Hepatocyte (in vitro differentiated cells): ENCODE measurements around the gene MICU1. TPM values are rescaled to one million over a fixed set of nuclear protein-coding genes. Genes with fewer than 3 reads are reported as not detected.

ENCODE experiments used
- DNase-seq: peaks from one replicate; pipeline ENCODE4 v3.0.0-alpha.2; 2016; ENCODE audit warnings: low spot score
- H2AFZ ChIP-seq: fragments of 200-600 bp; sonication (generic); 2 replicates; pipeline ENCODE4 v1.6.0; 2016; ENCODE audit warnings: antibody characterized with exemption, mild to moderate bottlenecking
- H3K27ac ChIP-seq: fragments of 200-600 bp; sonication (generic); 2 replicates; pipeline ENCODE4 v1.5.1; 2016; ENCODE audit warnings: mild to moderate bottlenecking
- H3K27me3 ChIP-seq: fragments of 200-600 bp; sonication (generic); 2 replicates; pipeline ENCODE4 v1.6.1; 2016
- H3K36me3 ChIP-seq: fragments of 200-600 bp; sonication (generic); replicated peaks from 2 replicates; pipeline ENCODE4 v1.5.1; 2016; ENCODE audit warnings: low read depth; ENCODE audit not compliant: insufficient read depth
- H3K4me1 ChIP-seq: fragments of 200-600 bp; sonication (generic); 2 replicates; pipeline ENCODE4 v1.5.1; 2016; ENCODE audit warnings: mild to moderate bottlenecking, moderate library complexity; ENCODE audit not compliant: insufficient read depth
- H3K4me2 ChIP-seq: fragments of 200-600 bp; sonication (generic); 2 replicates; pipeline ENCODE4 v1.6.0; 2016
- H3K4me3 ChIP-seq: fragments of 200-600 bp; sonication (generic); 2 replicates; pipeline ENCODE4 v1.5.1; 2016; ENCODE audit warnings: mild to moderate bottlenecking
- H3K79me2 ChIP-seq: fragments of 200-600 bp; sonication (generic); 2 replicates; pipeline ENCODE4 v1.6.0; 2017; ENCODE audit warnings: mild to moderate bottlenecking
- H3K9me2 ChIP-seq: fragments of 200-600 bp; sonication (generic); replicated peaks from 2 replicates; pipeline ENCODE4 v1.6.0; 2017; ENCODE audit warnings: mild to moderate bottlenecking; ENCODE audit not compliant: insufficient read depth
- H3K9me3 ChIP-seq: fragments of 200-600 bp; sonication (generic); 2 replicates; pipeline ENCODE4 v1.5.1; 2016; ENCODE audit warnings: low read depth, mild to moderate bottlenecking
- H4K20me1 ChIP-seq: fragments of 200-600 bp; sonication (generic); 2 replicates; pipeline ENCODE4 v1.6.0; 2016; ENCODE audit warnings: mild to moderate bottlenecking; ENCODE audit not compliant: insufficient read depth, poor library complexity, severe bottlenecking
- CTCF ChIP-seq: fragments of 200-600 bp; sonication (generic); IDR thresholded peaks from 2 replicates; pipeline ENCODE4 v1.5.1; 2016; ENCODE audit warnings: antibody characterized with exemption, mild to moderate bottlenecking; ENCODE audit not compliant: poor library complexity
- EZH2 ChIP-seq: fragments of 200-600 bp; sonication (generic); IDR thresholded peaks from 2 replicates; pipeline ENCODE4 v1.6.1; 2016; ENCODE audit warnings: antibody characterized with exemption, mild to moderate bottlenecking, borderline replicate concordance
- EZH2phosphoT487 ChIP-seq: fragments of 200-600 bp; sonication (generic); IDR thresholded peaks from one replicate; pipeline ENCODE4 v1.6.1; 2018; ENCODE audit warnings: antibody characterized with exemption, mild to moderate bottlenecking, low read depth, moderate library complexity; ENCODE audit not compliant: unreplicated experiment, severe bottlenecking
- WGBS: methylation state at CpG from one replicate; pipeline ENCODE4 v1.1.6; 2016; ENCODE audit warnings: low lambda C conversion rate; ENCODE audit errors: missing lambda C conversion rate; 5-methylcytosine and 5-hydroxymethylcytosine counted together
- polyA plus RNA-seq: library from polyadenylated mRNA; unstranded; fragments of >200 nt; fragmentation: Nextera tagmentation; extraction: Ambion mirVana; gene quantifications from 2 replicates; pipeline ENCODE4 v1.2.1, GENCODE V29; 2016
- total RNA-seq: library from RNA; depleted of rRNA; stranded (reverse); fragments of >200 nt; gene quantifications from 2 replicates; pipeline ENCODE4 v1.2.3, GENCODE V29; 2014

MICU1 gene
- total and polyA plus RNA-seq, 2 experiments from 2014 or later, result 34.0 to 60.1 TPM

- H3K4me1 ChIP-seq, result no peaks in the 10 kb centered on the region
- DNase-seq, result no peak
- no peak overlapping the region for H3K27ac ChIP-seq
- no peak overlapping the region for H3K4me3 ChIP-seq
- 86% methylated on average over 4 of the region's 4 CpGs for WGBS
- no peaks in the 10 kb centered on the region for H3K36me3 ChIP-seq
- no peaks in the 10 kb centered on the region for H3K9me2 ChIP-seq
- no peaks in the 10 kb centered on the region for H3K9me3 ChIP-seq
- H3K27me3 ChIP-seq, result no peaks in the 10 kb centered on the region
- no peaks in the 10 kb centered on the region for H4K20me1 ChIP-seq
- H3K79me2 ChIP-seq, result no peaks in the 10 kb centered on the region
- no peak for TF ChIP-seq EZH2
- TF ChIP-seq CTCF, result no peak
- no peak for TF ChIP-seq EZH2phosphoT487
- no peak overlapping the region for H3K4me2 ChIP-seq
- H2AFZ ChIP-seq, result no peak overlapping the region
These were observed 209.2 kb downstream of the MICU1 start for GRCh38 chr10:72416661-72417060.

- no peak for DNase-seq
- Histone ChIP-seq H3K27me3 (no peaks in the 10 kb centered on the region), H3K4me3 (no peak overlapping the region), H3K4me2 (no peak overlapping the region), H4K20me1 (no peaks in the 10 kb centered on the region), H3K4me1 (no peaks in the 10 kb centered on the region), H3K9me3 (no peaks in the 10 kb centered on the region), H3K27ac (no peak overlapping the region), H3K79me2 (no peaks in the 10 kb centered on the region), H3K9me2 (no peaks in the 10 kb centered on the region), H3K36me3 (no peaks in the 10 kb centered on the region), H2AFZ (no peak overlapping the region)
- 87% methylated on average over 3 of the region's 3 CpGs for whole genome bisulfite sequencing
- no peak for TF ChIP-seq CTCF
- no peak for TF ChIP-seq EZH2phosphoT487
- no peak for TF ChIP-seq EZH2
These were observed 211.2 kb downstream of the MICU1 start for GRCh38 chr10:72414642-72415041.

- H3K4me1 ChIP-seq, result no peaks in the 10 kb centered on the region
- H3K79me2 ChIP-seq, result no peaks in the 10 kb centered on the region
- H3K9me2 ChIP-seq, result no peaks in the 10 kb centered on the region
- no peak for TF ChIP-seq EZH2
- TF ChIP-seq EZH2phosphoT487, result no peak
- TF ChIP-seq CTCF, result no peak
- H3K4me3 ChIP-seq, result no peak overlapping the region
- H3K27ac ChIP-seq, result no peak overlapping the region
- no peak for DNase-seq
- no peaks in the 10 kb centered on the region for H4K20me1 ChIP-seq
- H3K9me3 ChIP-seq, result no peaks in the 10 kb centered on the region
- no peak overlapping the region for H2AFZ ChIP-seq
- 100% methylated on average over 1 of the region's 1 CpG for WGBS
- no peaks in the 10 kb centered on the region for H3K27me3 ChIP-seq
- H3K36me3 ChIP-seq, result no peaks in the 10 kb centered on the region
- no peak overlapping the region for H3K4me2 ChIP-seq
These were observed 216.7 kb downstream of the MICU1 start for GRCh38 chr10:72409167-72409566.
